Mononuclear cell (primary cell): ENCODE measurements around the gene TYMP. TPM values are rescaled to one million over a fixed set of nuclear protein-coding genes. Genes with fewer than 3 reads are reported as not detected.

Experiments used
- H3K27me3 ChIP-seq: 2 replicates; pipeline ENCODE4 v1.6.0; 2011; ENCODE audit warnings: low read length, control low read depth; ENCODE audit not compliant: insufficient read depth
- H3K4me1 ChIP-seq: 2 replicates; pipeline ENCODE4 v1.5.1; 2011; ENCODE audit warnings: mild to moderate bottlenecking, low read length, control low read depth; ENCODE audit not compliant: insufficient read depth
- H3K4me3 ChIP-seq: 2 replicates; pipeline ENCODE4 v1.5.1; 2011; ENCODE audit warnings: mild to moderate bottlenecking, low read length, moderate library complexity
- H3K9me3 ChIP-seq: 2 replicates; pipeline ENCODE4 v1.5.1; 2011; ENCODE audit warnings: low read depth, mild to moderate bottlenecking, control low read depth, low read length
- total RNA-seq: library from RNA; depleted of rRNA; stranded (reverse); fragments of >200 nt; gene quantifications from one replicate; pipeline ENCODE4 v1.2.3, GENCODE V29; 2012

TYMP gene
- total RNA-seq, 1 donor, result 151 TPM

GRCh38 chr22:50569041-50569459 is 39.2 kb upstream of the TYMP start:
- no peaks in the 10 kb centered on the region for H3K9me3 ChIP-seq
- H3K27me3 ChIP-seq, result no peaks in the 10 kb centered on the region
- H3K4me3 ChIP-seq, result no peak overlapping the region
- no peaks in the 10 kb centered on the region for H3K4me1 ChIP-seq

- Histone ChIP-seq H3K4me1 (peaks cover 2% of the 10 kb centered on the region), H3K9me3 (no peaks in the 10 kb centered on the region), H3K4me3 (no peak overlapping the region), H3K27me3 (no peaks in the 10 kb centered on the region)
Observed at GRCh38 chr22:50568626-50569025, 38.8 kb upstream of the TYMP start.

- peaks cover 10% of the 10 kb centered on the region for H3K4me1 ChIP-seq
- no peaks in the 10 kb centered on the region for H3K27me3 ChIP-seq
- H3K4me3 ChIP-seq, result no peak overlapping the region
- H3K9me3 ChIP-seq, result no peaks in the 10 kb centered on the region
Observed at GRCh38 chr22:50567721-50568252, 38.0 kb upstream of the TYMP start.

GRCh38 chr22:50564289-50564688 is 34.5 kb upstream of the TYMP start:
- Histone ChIP-seq H3K9me3 (no peaks in the 10 kb centered on the region), H3K4me1 (peaks cover 13% of the 10 kb centered on the region), H3K4me3 (no peak overlapping the region), H3K27me3 (no peaks in the 10 kb centered on the region)

GRCh38 chr22:50563413-50564160 is 33.8 kb upstream of the TYMP start:
- Histone ChIP-seq H3K4me3 (peak overlapping the region; percentile 58), H3K9me3 (no peaks in the 10 kb centered on the region), H3K4me1 (peaks cover 13% of the 10 kb centered on the region), H3K27me3 (no peaks in the 10 kb centered on the region)

GRCh38 chr22:50562523-50563412 is 33.0 kb upstream of the TYMP start, which contains the start of gene SYCE3:
Gene SYCE3, minus strand, starts transcription at chr22:50562919. Its CDS starts 6,514 bp downstream, at chr22:50556405.
- Histone ChIP-seq H3K27me3 (no peaks in the 10 kb centered on the region), H3K4me3 (peak within 1 kb of the TSS; percentile 58), H3K9me3 (no peaks in the 10 kb centered on the region), H3K4me1 (peaks cover 13% of the 10 kb centered on the region)

GRCh38 chr22:50561401-50562358 is 31.9 kb upstream of the TYMP start:
- Histone ChIP-seq H3K27me3 (no peaks in the 10 kb centered on the region), H3K4me3 (no peak overlapping the region), H3K4me1 (peaks cover 13% of the 10 kb centered on the region), H3K9me3 (no peaks in the 10 kb centered on the region)

- no peaks in the 10 kb centered on the region for H3K9me3 ChIP-seq
- H3K4me3 ChIP-seq, result no peak overlapping the region
- H3K4me1 ChIP-seq, result peaks cover 13% of the 10 kb centered on the region
- no peaks in the 10 kb centered on the region for H3K27me3 ChIP-seq
Observed at GRCh38 chr22:50560034-50560433, 30.2 kb upstream of the TYMP start.

GRCh38 chr22:50556703-50557102 is 26.9 kb upstream of the TYMP start:
- H3K9me3 ChIP-seq, result no peaks in the 10 kb centered on the region
- H3K27me3 ChIP-seq, result no peaks in the 10 kb centered on the region
- H3K4me3 ChIP-seq, result no peak overlapping the region
- H3K4me1 ChIP-seq, result peaks cover 2% of the 10 kb centered on the region

GRCh38 chr22:50553310-50553709 is 23.5 kb upstream of the TYMP start:
- Histone ChIP-seq H3K9me3 (no peaks in the 10 kb centered on the region), H3K4me3 (no peak overlapping the region), H3K27me3 (no peaks in the 10 kb centered on the region), H3K4me1 (peaks cover 21% of the 10 kb centered on the region)

GRCh38 chr22:50551160-50551752 is 21.4 kb upstream of the TYMP start:
- Histone ChIP-seq H3K9me3 (no peaks in the 10 kb centered on the region), H3K4me1 (peaks cover 35% of the 10 kb centered on the region), H3K27me3 (no peaks in the 10 kb centered on the region), H3K4me3 (no peak overlapping the region)

- no peak overlapping the region for H3K4me3 ChIP-seq
- no peaks in the 10 kb centered on the region for H3K9me3 ChIP-seq
- H3K27me3 ChIP-seq, result no peaks in the 10 kb centered on the region
- peaks cover 43% of the 10 kb centered on the region for H3K4me1 ChIP-seq
Observed at GRCh38 chr22:50550395-50550794, 20.6 kb upstream of the TYMP start.

GRCh38 chr22:50548921-50549790 is 19.3 kb upstream of the TYMP start:
- no peaks in the 10 kb centered on the region for H3K27me3 ChIP-seq
- H3K4me3 ChIP-seq, result peak overlapping the region; percentile 49
- H3K4me1 ChIP-seq, result peaks cover 56% of the 10 kb centered on the region
- H3K9me3 ChIP-seq, result no peaks in the 10 kb centered on the region
